ENCODE data around the gene TMC1.

DNA sequence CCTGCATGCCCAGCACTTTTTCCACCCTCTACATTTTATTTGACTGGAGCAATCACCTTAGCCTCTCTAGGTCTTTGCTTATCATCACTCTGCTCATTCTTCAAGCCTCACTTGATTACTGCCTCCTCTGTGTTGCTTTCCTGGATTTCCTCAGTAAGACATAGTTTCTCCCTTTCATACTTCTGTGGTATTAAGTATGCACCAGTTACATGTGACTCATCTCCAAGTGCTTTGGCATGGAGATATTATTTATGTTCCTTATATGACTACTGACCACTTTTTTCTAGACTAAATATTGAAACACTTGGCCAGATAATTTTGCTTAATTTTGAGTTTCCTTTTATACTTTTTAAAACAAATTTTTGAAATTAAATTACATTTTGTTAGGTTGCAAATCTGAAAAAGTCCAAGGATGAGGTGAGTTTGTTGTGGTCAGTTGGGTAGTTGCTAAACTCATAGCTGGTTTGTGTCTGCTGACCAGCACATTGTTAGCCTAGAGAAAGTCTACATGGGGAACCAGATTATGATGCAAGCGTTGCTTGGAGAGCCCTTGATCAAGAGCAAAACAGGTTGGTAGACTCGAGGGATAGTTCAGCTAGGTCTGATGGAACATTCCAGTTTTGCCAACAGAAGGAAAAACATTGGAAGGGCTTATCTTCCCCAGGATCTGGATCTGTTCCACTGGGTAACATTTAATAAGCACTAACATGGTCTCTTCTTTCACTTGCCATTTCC lies 140.2 kb downstream of the TMC1 start:
- TF ChIP-seq GATA2 (IDR thresholded peaks at IDR 0.05; ENCODE audit: low read depth, low read length) (no peak), GATA3 (IDR thresholded peaks at IDR 0.05; ENCODE audit: low read depth, low read length) (no peak)

Measured in SH-SY5Y (cell line).